Karpas-422 (cell line): ENCODE data around the gene PIK3C2B. TPM values are rescaled to one million over a fixed set of nuclear protein-coding genes. Genes with fewer than 3 reads are reported as not detected.

Experiments used
- DNase-seq: peaks from one replicate; pipeline ENCODE4 v3.0.0-alpha.2; 2015
- H2AFZ ChIP-seq: fragments of 200-600 bp; sonication (generic); 2 replicates; pipeline ENCODE4 v1.6.1; 2014; ENCODE audit warnings: antibody characterized with exemption, low read length, mixed read lengths
- H3K27ac ChIP-seq: fragments of 200-600 bp; sonication (generic); 2 replicates; pipeline ENCODE4 v1.5.1; 2014; ENCODE audit warnings: mild to moderate bottlenecking, low read length, moderate library complexity
- H3K27me3 ChIP-seq: fragments of 200-600 bp; sonication (generic); 2 replicates; pipeline ENCODE4 v1.6.1; 2014; ENCODE audit warnings: low read length, mixed read lengths
- H3K36me3 ChIP-seq: fragments of 200-600 bp; sonication (generic); 2 replicates; pipeline ENCODE4 v1.6.1; 2014; ENCODE audit warnings: low read length, mixed read lengths; ENCODE audit not compliant: insufficient read depth
- H3K4me1 ChIP-seq: fragments of 200-600 bp; sonication (generic); 2 replicates; pipeline ENCODE4 v1.6.1; 2014; ENCODE audit warnings: mild to moderate bottlenecking, low read length, mixed read lengths
- H3K4me2 ChIP-seq: fragments of 200-600 bp; sonication (generic); 2 replicates; pipeline ENCODE4 v1.6.1; 2014; ENCODE audit warnings: low read length, low read depth, mild to moderate bottlenecking; ENCODE audit not compliant: poor library complexity, severe bottlenecking
- H3K4me3 ChIP-seq: fragments of 200-600 bp; sonication (generic); 2 replicates; pipeline ENCODE4 v1.5.1; 2014; ENCODE audit warnings: mild to moderate bottlenecking, antibody characterized with exemption, low read length, mixed read lengths
- H3K79me2 ChIP-seq: fragments of 200-600 bp; sonication (generic); 2 replicates; pipeline ENCODE4 v1.6.1; 2014; ENCODE audit warnings: mild to moderate bottlenecking, low read length, mixed read lengths
- H3K9ac ChIP-seq: fragments of 200-600 bp; sonication (generic); 2 replicates; pipeline ENCODE4 v1.6.0; 2014; ENCODE audit warnings: low read length
- H3K9me2 ChIP-seq: fragments of 200-600 bp; sonication (generic), shearing (Covaris generic); replicated peaks from 2 replicates; pipeline ENCODE4 v1.6.0; 2014; ENCODE audit warnings: mild to moderate bottlenecking, low read length, moderate library complexity; ENCODE audit not compliant: insufficient read depth
- H3K9me3 ChIP-seq: fragments of 300-700, 200-600 bp; sonication (generic); 2 replicates; pipeline ENCODE4 v1.6.1; 2014; ENCODE audit warnings: low read length, mixed read lengths
- H4K20me1 ChIP-seq: fragments of 200-600 bp; sonication (generic); 2 replicates; pipeline ENCODE4 v1.6.1; 2014; ENCODE audit warnings: mild to moderate bottlenecking, antibody characterized with exemption, low read length, low read depth; ENCODE audit not compliant: insufficient read depth
- total RNA-seq: library from RNA; depleted of rRNA; stranded (reverse); fragments of >200 nt; shearing (Covaris generic); gene quantifications from 2 replicates; pipeline ENCODE4 v1.2.3, GENCODE V29; 2014; ENCODE audit warnings: low replicate concordance; rRNA removed

PIK3C2B gene, protein sequence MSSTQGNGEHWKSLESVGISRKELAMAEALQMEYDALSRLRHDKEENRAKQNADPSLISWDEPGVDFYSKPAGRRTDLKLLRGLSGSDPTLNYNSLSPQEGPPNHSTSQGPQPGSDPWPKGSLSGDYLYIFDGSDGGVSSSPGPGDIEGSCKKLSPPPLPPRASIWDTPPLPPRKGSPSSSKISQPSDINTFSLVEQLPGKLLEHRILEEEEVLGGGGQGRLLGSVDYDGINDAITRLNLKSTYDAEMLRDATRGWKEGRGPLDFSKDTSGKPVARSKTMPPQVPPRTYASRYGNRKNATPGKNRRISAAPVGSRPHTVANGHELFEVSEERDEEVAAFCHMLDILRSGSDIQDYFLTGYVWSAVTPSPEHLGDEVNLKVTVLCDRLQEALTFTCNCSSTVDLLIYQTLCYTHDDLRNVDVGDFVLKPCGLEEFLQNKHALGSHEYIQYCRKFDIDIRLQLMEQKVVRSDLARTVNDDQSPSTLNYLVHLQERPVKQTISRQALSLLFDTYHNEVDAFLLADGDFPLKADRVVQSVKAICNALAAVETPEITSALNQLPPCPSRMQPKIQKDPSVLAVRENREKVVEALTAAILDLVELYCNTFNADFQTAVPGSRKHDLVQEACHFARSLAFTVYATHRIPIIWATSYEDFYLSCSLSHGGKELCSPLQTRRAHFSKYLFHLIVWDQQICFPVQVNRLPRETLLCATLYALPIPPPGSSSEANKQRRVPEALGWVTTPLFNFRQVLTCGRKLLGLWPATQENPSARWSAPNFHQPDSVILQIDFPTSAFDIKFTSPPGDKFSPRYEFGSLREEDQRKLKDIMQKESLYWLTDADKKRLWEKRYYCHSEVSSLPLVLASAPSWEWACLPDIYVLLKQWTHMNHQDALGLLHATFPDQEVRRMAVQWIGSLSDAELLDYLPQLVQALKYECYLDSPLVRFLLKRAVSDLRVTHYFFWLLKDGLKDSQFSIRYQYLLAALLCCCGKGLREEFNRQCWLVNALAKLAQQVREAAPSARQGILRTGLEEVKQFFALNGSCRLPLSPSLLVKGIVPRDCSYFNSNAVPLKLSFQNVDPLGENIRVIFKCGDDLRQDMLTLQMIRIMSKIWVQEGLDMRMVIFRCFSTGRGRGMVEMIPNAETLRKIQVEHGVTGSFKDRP (N-terminal part only)
- total RNA-seq: 4.2 and 4.5 TPM in 2 replicates

DNA sequence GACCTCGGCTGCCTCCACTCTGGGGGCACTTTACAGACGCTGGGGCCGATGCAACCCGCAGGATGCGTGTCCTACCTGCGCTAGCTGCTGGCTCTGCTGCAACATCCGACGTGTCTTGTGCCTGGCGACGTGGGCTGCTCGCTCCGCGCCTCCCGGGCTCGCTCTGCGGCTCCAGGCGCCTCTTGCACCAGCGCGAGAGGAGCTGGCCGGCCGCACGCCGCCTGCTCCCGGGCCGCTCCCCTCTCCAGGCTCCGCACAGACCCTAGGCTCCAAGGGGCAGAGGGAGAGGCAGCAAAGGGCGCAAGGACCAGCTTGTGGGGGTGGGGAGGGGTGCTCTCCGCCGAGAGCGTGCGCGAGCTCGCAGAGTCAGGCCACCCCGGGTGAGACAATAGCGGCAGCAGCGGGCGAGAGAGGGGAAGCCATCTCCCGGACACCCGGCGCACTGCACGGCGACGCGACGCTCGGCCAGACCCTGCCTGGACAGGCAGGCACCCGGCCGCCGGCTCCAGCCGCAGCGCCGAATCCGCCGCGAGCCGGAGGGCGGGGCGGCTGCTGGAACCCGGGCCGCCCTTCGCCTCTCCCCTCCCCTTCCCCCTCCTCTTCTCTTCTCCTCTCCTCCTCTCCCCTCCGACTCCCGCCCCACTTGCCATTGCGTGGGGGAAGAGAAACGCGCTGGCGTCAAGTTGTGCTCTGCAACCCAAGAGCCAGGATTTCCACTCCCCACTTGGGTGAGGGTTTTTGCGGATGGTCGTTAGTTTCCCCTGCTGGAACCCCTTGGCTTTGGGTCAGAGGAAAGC is at the start of gene PIK3C2B:
TSS of gene PIK3C2B (minus strand) at position 525 of the 797 bp plus-strand sequence. CDS start 25,003 bp downstream, outside the sequence.
- Histone ChIP-seq H2AFZ (peak within 1 kb of the TSS; percentile 91; the same call in 1 of the 2 replicates), H3K9me2 (no peaks in the 10 kb centered on the region), H3K4me2 (peak within 1 kb of the TSS; percentile 88), H4K20me1 (peaks cover 9% of the 10 kb centered on the region; the same call in 1 of the 2 replicates), H3K79me2 (no peaks in the 10 kb centered on the region), H3K27ac (peak within 1 kb of the TSS; percentile 63), H3K9ac (peak within 1 kb of the TSS; percentile 75), H3K9me3 (no peaks in the 10 kb centered on the region), H3K27me3 (no peaks in the 10 kb centered on the region; the same call in 1 of the 2 replicates), H3K4me1 (peaks cover 40% of the 10 kb centered on the region), H3K36me3 (no peaks in the 10 kb centered on the region), H3K4me3 (peak within 1 kb of the TSS; percentile 80)
- peak; percentile 84 for DNase-seq

DNA sequence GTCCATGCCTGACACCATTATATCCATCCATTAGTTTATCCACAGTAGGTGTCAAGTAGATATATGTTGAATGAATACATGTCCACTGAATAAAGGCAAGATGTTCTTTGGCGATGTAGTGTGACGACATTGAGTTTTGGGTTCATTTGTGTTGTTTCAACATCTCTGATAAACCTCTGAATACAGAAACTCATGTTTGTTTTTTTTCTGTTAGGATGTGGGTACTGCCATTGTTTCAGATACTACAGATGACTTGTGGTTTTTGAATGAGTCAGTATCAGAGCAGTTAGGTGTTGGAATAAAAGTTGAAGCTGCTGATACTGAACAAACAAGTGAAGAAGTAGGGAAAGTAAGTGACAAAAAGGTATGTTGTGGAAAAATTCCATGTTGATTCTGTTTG is 49.7 kb upstream of the PIK3C2B start:
- no peaks in the 10 kb centered on the region for H3K9me3 ChIP-seq
- H3K9me2 ChIP-seq: no peaks in the 10 kb centered on the region
- H3K36me3 ChIP-seq: peaks cover 80% of the 10 kb centered on the region
- H3K27me3 ChIP-seq: no peaks in the 10 kb centered on the region
- no peak for DNase-seq
- peaks cover 39% of the 10 kb centered on the region for H3K79me2 ChIP-seq
- H3K27ac ChIP-seq: no peak overlapping the region
- H3K4me1 ChIP-seq: no peaks in the 10 kb centered on the region
- 0 out of 2 replicates have a peak, but pooled peaks cover 6% of the 10 kb centered on the region for H4K20me1 ChIP-seq
- H2AFZ ChIP-seq: no peak overlapping the region
- no peak overlapping the region for H3K9ac ChIP-seq
- H3K4me3 ChIP-seq: no peak overlapping the region
- no peak overlapping the region for H3K4me2 ChIP-seq

DNA sequence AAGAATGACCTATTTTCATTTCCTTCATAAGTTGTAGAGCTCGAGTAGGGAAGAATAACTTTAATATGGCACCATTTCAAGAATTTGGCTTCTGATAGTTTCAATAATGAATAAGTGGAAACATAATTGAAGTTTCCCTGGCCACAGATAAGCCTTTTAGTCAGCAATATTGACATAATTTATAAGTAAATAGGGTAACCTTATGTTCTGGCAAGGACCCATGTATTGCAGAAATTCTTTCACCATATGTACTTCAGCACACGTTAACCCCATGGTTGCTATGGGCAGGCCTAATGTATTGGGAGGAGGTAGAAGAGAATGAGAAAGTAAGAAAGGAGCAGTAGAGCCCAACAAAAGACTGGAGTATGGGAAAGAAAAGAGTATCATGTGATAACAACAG is 47.0 kb upstream of the PIK3C2B start:
- H3K4me2 ChIP-seq: no peak overlapping the region
- H3K4me3 ChIP-seq: no peak overlapping the region
- no peaks in the 10 kb centered on the region for H3K9me3 ChIP-seq
- no peak overlapping the region for H3K27ac ChIP-seq
- 0 out of 2 replicates have a peak, but pooled peaks cover 6% of the 10 kb centered on the region for H4K20me1 ChIP-seq
- H3K27me3 ChIP-seq: no peaks in the 10 kb centered on the region
- H3K9me2 ChIP-seq: no peaks in the 10 kb centered on the region
- H2AFZ ChIP-seq: no peak overlapping the region
- DNase-seq: no peak
- H3K4me1 ChIP-seq: no peaks in the 10 kb centered on the region
- H3K36me3 ChIP-seq: peaks cover 71% of the 10 kb centered on the region
- H3K79me2 ChIP-seq: peaks cover 34% of the 10 kb centered on the region
- H3K9ac ChIP-seq: no peak overlapping the region

DNA sequence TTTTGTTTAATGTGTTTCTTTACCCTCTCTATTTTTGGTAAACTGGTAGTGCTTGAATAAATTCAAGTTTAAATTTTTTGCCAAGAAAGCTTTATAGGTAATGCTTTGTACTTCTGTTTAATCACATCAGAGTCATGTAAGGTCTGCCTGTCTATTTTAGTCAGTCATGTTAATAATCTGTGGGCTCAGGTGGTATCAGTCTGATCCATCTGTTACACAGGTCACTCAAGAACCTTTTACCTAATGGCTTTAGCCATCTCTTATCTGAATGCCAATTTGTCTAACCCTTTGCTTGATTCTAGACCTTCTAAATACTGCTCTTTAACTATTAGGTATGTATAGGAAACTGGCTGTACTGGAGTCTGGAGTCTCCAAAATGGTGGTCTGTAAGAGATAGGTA is 38.2 kb upstream of the PIK3C2B start:
- Histone ChIP-seq H3K27me3 (no peaks in the 10 kb centered on the region), H3K36me3 (peaks cover 60% of the 10 kb centered on the region), H3K79me2 (peaks cover 80% of the 10 kb centered on the region), H3K4me3 (no peak overlapping the region), H2AFZ (no peak overlapping the region), H3K4me1 (peaks cover 22% of the 10 kb centered on the region), H3K9me3 (no peaks in the 10 kb centered on the region), H4K20me1 (no peaks in the 10 kb centered on the region), H3K4me2 (no peak overlapping the region), H3K9me2 (no peaks in the 10 kb centered on the region), H3K9ac (no peak overlapping the region), H3K27ac (no peak overlapping the region)
- DNase-seq: no peak

DNA sequence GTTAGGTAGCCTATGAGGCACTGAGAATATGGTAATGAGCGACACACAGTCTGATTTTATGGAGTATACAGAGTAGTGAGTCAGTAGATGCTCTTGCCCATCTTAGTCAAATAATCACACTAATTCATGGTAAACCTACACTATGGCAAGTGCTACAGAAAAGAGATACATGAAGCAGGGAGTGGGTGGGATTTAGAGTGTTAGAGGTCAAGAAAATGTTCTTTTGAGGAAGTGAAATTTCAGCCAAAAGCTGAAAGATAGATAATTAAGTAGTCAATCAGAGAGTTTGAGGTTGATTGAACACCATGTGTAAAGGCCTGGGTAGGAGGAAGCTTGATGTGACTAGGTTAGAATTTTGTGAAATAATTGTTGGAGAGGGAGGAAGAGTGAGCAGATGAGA is 36.3 kb upstream of the PIK3C2B start:
- no peak overlapping the region for H3K4me3 ChIP-seq
- no peaks in the 10 kb centered on the region for H3K9me3 ChIP-seq
- H3K9me2 ChIP-seq: no peaks in the 10 kb centered on the region
- H3K4me1 ChIP-seq: peaks cover 22% of the 10 kb centered on the region
- peaks cover 69% of the 10 kb centered on the region for H3K79me2 ChIP-seq
- no peak overlapping the region for H3K4me2 ChIP-seq
- peaks cover 61% of the 10 kb centered on the region for H3K36me3 ChIP-seq
- DNase-seq: peak; percentile 57
- H3K27ac ChIP-seq: no peak overlapping the region
- H4K20me1 ChIP-seq: no peaks in the 10 kb centered on the region
- H3K27me3 ChIP-seq: no peaks in the 10 kb centered on the region
- H2AFZ ChIP-seq: no peak overlapping the region
- no peak overlapping the region for H3K9ac ChIP-seq

DNA sequence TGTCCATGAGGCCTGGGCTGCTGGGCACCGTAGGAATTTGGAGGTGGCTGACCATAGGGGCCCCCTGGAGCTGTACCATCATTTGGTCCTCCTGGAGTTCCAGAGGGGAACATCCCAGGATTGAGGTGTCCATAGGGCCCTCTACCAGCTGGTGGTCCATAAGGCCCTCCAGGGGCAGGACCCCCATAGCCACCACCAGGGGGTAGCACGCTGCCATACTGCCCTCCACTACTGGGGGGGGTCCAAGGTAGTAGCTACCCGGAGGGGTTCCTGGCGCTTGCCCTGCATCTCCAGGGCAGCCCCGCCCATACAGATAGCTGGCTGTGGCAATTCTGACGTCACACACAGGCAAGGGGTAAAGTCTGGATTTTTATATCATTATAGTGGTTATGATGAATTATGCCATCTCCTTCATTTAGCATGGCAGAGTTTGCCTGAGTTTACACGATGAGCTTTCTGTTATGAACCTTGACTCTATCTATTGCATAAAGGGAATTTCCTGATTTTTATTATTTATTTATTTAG is 34.8 kb upstream of the PIK3C2B start:
- Histone ChIP-seq H3K4me1 (peaks cover 22% of the 10 kb centered on the region), H3K9ac (no peak overlapping the region), H3K9me3 (no peaks in the 10 kb centered on the region), H3K79me2 (peaks cover 73% of the 10 kb centered on the region), H3K27ac (no peak overlapping the region), H4K20me1 (peaks cover 6% of the 10 kb centered on the region; the same call in 1 of the 2 replicates), H3K4me3 (no peak overlapping the region), H3K9me2 (no peaks in the 10 kb centered on the region), H3K27me3 (no peaks in the 10 kb centered on the region), H3K4me2 (no peak overlapping the region), H2AFZ (no peak overlapping the region), H3K36me3 (peaks cover 68% of the 10 kb centered on the region)
- DNase-seq: no peak

DNA sequence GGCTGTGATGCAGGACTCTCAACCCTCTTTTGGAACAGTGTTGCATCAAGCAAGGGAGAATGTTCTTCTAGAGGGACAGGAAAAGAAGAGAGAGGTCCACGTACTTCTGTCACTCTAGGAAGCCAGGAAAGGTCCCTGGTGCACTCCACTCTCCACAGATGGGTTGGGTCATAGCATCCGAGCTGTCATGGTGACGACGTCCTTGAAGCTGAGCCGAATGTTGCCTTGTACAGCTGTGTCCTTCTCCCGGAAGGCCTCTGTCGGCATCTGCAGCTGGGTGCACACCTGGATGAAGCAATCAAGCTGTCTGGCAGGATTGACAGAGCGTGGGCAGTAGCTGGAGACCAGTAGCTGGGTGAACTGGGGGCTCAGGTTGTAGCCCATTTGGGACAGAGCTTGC is 34.1 kb upstream of the PIK3C2B start:
- Histone ChIP-seq H4K20me1 (peaks cover 6% of the 10 kb centered on the region; the same call in 1 of the 2 replicates), H3K36me3 (peaks cover 67% of the 10 kb centered on the region), H3K9me3 (no peaks in the 10 kb centered on the region), H3K79me2 (peaks cover 73% of the 10 kb centered on the region), H3K27ac (no peak overlapping the region), H3K9me2 (no peaks in the 10 kb centered on the region), H3K9ac (no peak overlapping the region), H3K4me2 (no peak overlapping the region), H3K4me3 (no peak overlapping the region), H3K27me3 (no peaks in the 10 kb centered on the region), H2AFZ (no peak overlapping the region), H3K4me1 (peaks cover 22% of the 10 kb centered on the region)
- DNase-seq: no peak
